ENCODE data around the gene WDFY2.
A peak's percentile ranks its signal among the peaks of the same experiment; 100 is the strongest.

WDFY2 gene

GRCh38 chr13:51659276-51660127 lies 75.2 kb downstream of the WDFY2 start:
- FAIRE-seq, result no peak
- no peak for DNase-seq (ENCODE audit: insufficient read length, low spot score)
- TF ChIP-seq CTCF (IDR thresholded peaks at IDR 0.05; ENCODE audit: insufficient read depth, missing control alignments), result no peak

- TF ChIP-seq CTCF (IDR thresholded peaks at IDR 0.05; ENCODE audit: insufficient read depth, missing control alignments), result no peak
- DNase-seq (ENCODE audit: insufficient read length, low spot score) (no peak), FAIRE-seq (no peak)
Observed at GRCh38 chr13:51660813-51661212, 76.6 kb downstream of the WDFY2 start.

- no peak for TF ChIP-seq CTCF (IDR thresholded peaks at IDR 0.05; ENCODE audit: insufficient read depth, missing control alignments)
- DNase-seq (ENCODE audit: insufficient read length, low spot score), result no peak
- peak; percentile 44 for FAIRE-seq
Observed at GRCh38 chr13:51663973-51664957, 80.0 kb downstream of the WDFY2 start.

GRCh38 chr13:51665456-51665855 lies 81.2 kb downstream of the WDFY2 start:
- DNase-seq (ENCODE audit: insufficient read length, low spot score), result no peak
- no peak for TF ChIP-seq CTCF (IDR thresholded peaks at IDR 0.05; ENCODE audit: insufficient read depth, missing control alignments)
- FAIRE-seq, result no peak

GRCh38 chr13:51666374-51666773 lies 82.1 kb downstream of the WDFY2 start:
- no peak for TF ChIP-seq CTCF (IDR thresholded peaks at IDR 0.05; ENCODE audit: insufficient read depth, missing control alignments)
- no peak for FAIRE-seq
- DNase-seq (ENCODE audit: insufficient read length, low spot score), result no peak

GRCh38 chr13:51666839-51667238 lies 82.6 kb downstream of the WDFY2 start:
- TF ChIP-seq CTCF (IDR thresholded peaks at IDR 0.05; ENCODE audit: insufficient read depth, missing control alignments), result no peak
- DNase-seq (ENCODE audit: insufficient read length, low spot score) (no peak), FAIRE-seq (no peak)
